SK-N-SH (cell line): ENCODE results near the gene PFKL. TPM values are rescaled to one million over a fixed set of nuclear protein-coding genes. Genes with fewer than 3 reads are reported as not detected.

Experiments used
- CTCF ChIA-PET: fragments of 300-600, 350-600 bp; formaldehyde crosslinking; extraction: SDS; loops from one replicate; lab custom pipeline; 2021; lab: Yijun Ruan, JAX
- POLR2A ChIA-PET: fragments of 350-600 bp; sonication (Branson Sonifier 250); formaldehyde crosslinking; extraction: SDS; loops from one replicate; lab custom pipeline; 2020; ENCODE audit warnings: antibody characterized with exemption, inconsistent platforms; lab: Yijun Ruan, JAX
- DNase-seq: peaks from one replicate; pipeline ENCODE4 v3.0.0; 2012
- H2AFZ ChIP-seq: fragments of 200-600 bp; sonication (generic); 2 replicates; pipeline ENCODE4 v1.8.1; 2016; ENCODE audit warnings: antibody characterized with exemption, mild to moderate bottlenecking, low read depth
- H3F3A ChIP-seq: fragments of 200-600 bp; sonication (generic); replicated peaks from 2 replicates; pipeline ENCODE3; 2016; ENCODE audit warnings: antibody characterized with exemption, mild to moderate bottlenecking; ENCODE audit not compliant: insufficient read depth
- H3K27ac ChIP-seq, 2 experiments: fragments of 200-500 bp in 1 of 2; fragments of 200-600 bp in 1 of 2; sonication (Bioruptor generic) in 1 of 2; sonication (generic), shearing (Covaris generic) in 1 of 2; 2 replicates each; pipeline versions ENCODE4 v1.5.1 to v1.6.1; 2014 to 2016; ENCODE audit warnings: low read depth in 2 of 2, inconsistent platforms in 1 of 2, low read length in 1 of 2, mild to moderate bottlenecking in 1 of 2, mixed read lengths in 1 of 2
- H3K27me3 ChIP-seq: fragments of 200-600 bp; sonication (generic), shearing (Covaris generic); 2 replicates; pipeline ENCODE4 v1.6.1; 2016; ENCODE audit warnings: mixed run types; ENCODE audit not compliant: insufficient read depth
- H3K36me3 ChIP-seq, 2 experiments: fragments of 200-500 bp in 1 of 2; fragments of 200-600 bp in 1 of 2; sonication (Bioruptor generic) in 1 of 2; sonication (generic) in 1 of 2; replicated peaks in 1 of 2; 2 replicates each; pipeline versions ENCODE3 to v1.5.1; 2014 to 2016; ENCODE audit warnings: low read length in 1 of 2, mild to moderate bottlenecking in 1 of 2; ENCODE audit not compliant: insufficient read depth in 2 of 2, control insufficient read depth in 1 of 2
- H3K4me1 ChIP-seq, 2 experiments: fragments of 200-500 bp in 1 of 2; fragments of 200-600 bp in 1 of 2; sonication (Bioruptor generic) in 1 of 2; sonication (generic), shearing (Covaris generic) in 1 of 2; 2 replicates each; pipeline versions ENCODE4 v1.5.1 to v1.6.1; 2014 to 2016; ENCODE audit warnings: low read depth in 1 of 2, low read length in 1 of 2, mixed run types in 1 of 2; ENCODE audit not compliant: insufficient read depth in 2 of 2, control insufficient read depth in 1 of 2
- H3K4me2 ChIP-seq: fragments of 200-600 bp; sonication (generic), shearing (Covaris generic); 2 replicates; pipeline ENCODE4 v1.6.1; 2017; ENCODE audit warnings: mixed run types
- H3K4me3 ChIP-seq, 2 experiments: fragments of 200-500 bp in 1 of 2; fragments of 200-600 bp in 1 of 2; sonication (Bioruptor generic) in 1 of 2; sonication (generic), shearing (Covaris generic) in 1 of 2; 2 replicates each; pipeline versions ENCODE4 v1.5.1 to v1.8.1; 2014 to 2016; ENCODE audit warnings: low read depth in 2 of 2, inconsistent platforms in 1 of 2, low read length in 1 of 2, mild to moderate bottlenecking in 1 of 2, mixed read lengths in 1 of 2, moderate library complexity in 1 of 2
- H3K79me2 ChIP-seq: fragments of 200-600 bp; sonication (generic); 2 replicates; pipeline ENCODE4 v1.8.1; 2017; ENCODE audit warnings: mild to moderate bottlenecking; ENCODE audit not compliant: insufficient read depth
- H3K9ac ChIP-seq: fragments of 200-600 bp; sonication (generic); 2 replicates; pipeline ENCODE4 v1.6.1; 2017; ENCODE audit warnings: mixed run types
- H3K9me2 ChIP-seq: fragments of 200-600 bp; sonication (generic); 2 replicates; pipeline ENCODE4 v1.6.1; 2017; ENCODE audit warnings: mixed run types
- H3K9me3 ChIP-seq: fragments of 200-600 bp; sonication (generic); 2 replicates; pipeline ENCODE4 v1.6.1; 2017; ENCODE audit warnings: mixed run types, mild to moderate bottlenecking, moderate library complexity
- H4K20me1 ChIP-seq: fragments of 200-600 bp; sonication (generic); 2 replicates; pipeline ENCODE4 v1.6.1; 2017; ENCODE audit warnings: mild to moderate bottlenecking, mixed run types; ENCODE audit not compliant: insufficient read depth
- EP300 ChIP-seq, 2 experiments: IDR thresholded peaks; 2 replicates each; pipeline versions ENCODE4 v1.4.0 to v1.6.1; 2012; ENCODE audit warnings: borderline replicate concordance in 1 of 2, low read depth in 1 of 2, low read length in 1 of 2
- FOSL2 ChIP-seq: IDR thresholded peaks from 2 replicates; pipeline ENCODE4 v1.4.0; 2012; ENCODE audit warnings: low read depth, mild to moderate bottlenecking, moderate library complexity, borderline replicate concordance
- FOXJ3 ChIP-seq: sonication (generic); formaldehyde crosslinking; IDR thresholded peaks from 2 replicates; pipeline ENCODE4 v1.5.1; 2020; ENCODE audit warnings: mild to moderate bottlenecking, missing genetic modification reagents
- GABPA ChIP-seq: IDR thresholded peaks from 2 replicates; pipeline ENCODE4 v1.4.0; 2012; ENCODE audit warnings: low read depth, mild to moderate bottlenecking
- GATA2 ChIP-seq: sonication (generic); formaldehyde crosslinking; IDR thresholded peaks from 2 replicates; pipeline ENCODE4 v1.5.0; 2020; ENCODE audit warnings: mild to moderate bottlenecking, missing genetic modification reagents
- MXI1 ChIP-seq: IDR thresholded peaks from 2 replicates; pipeline ENCODE4 v1.6.1; 2012; ENCODE audit warnings: mild to moderate bottlenecking, low read depth, low read length, improper control_type of control experiment
- RCOR1 ChIP-seq: fragments of 150-350 bp; IDR thresholded peaks from 2 replicates; pipeline ENCODE4 v1.6.1; 2017; ENCODE audit warnings: antibody characterized with exemption, low read length
- RXRA ChIP-seq: IDR thresholded peaks from 2 replicates; pipeline ENCODE4 v1.4.0; 2012; ENCODE audit warnings: low read depth, mild to moderate bottlenecking, borderline replicate concordance
- YY1 ChIP-seq: IDR thresholded peaks from 2 replicates; pipeline ENCODE4 v1.4.0; 2012; ENCODE audit warnings: low read depth, mild to moderate bottlenecking
- WGBS: methylation state at CpG from one replicate; pipeline ENCODE4 v1.1.6; 2017; ENCODE audit warnings: low lambda C conversion rate; 5-methylcytosine and 5-hydroxymethylcytosine counted together
- polyA plus RNA-seq, 3 experiments: library from polyadenylated mRNA; depleted of rRNA; stranded (reverse); fragments of >200 nt; gene quantifications; 2 replicates each; pipeline ENCODE4 v1.2.3, GENCODE V29; 2012
- TF ChIP-seq, protein P1 (sequence below): IDR thresholded peaks from 2 replicates; pipeline ENCODE4 v1.4.0; 2012; ENCODE audit warnings: low read depth
- TF ChIP-seq, protein P2 (sequence below): IDR thresholded peaks from 2 replicates; pipeline ENCODE4 v1.6.1; 2012; ENCODE audit warnings: mild to moderate bottlenecking, low read depth, low read length, moderate library complexity
- TF ChIP-seq, protein P3 (sequence below): fragments of 150-350 bp; IDR thresholded peaks from 2 replicates; pipeline ENCODE4 v1.6.1; 2016; ENCODE audit warnings: mild to moderate bottlenecking, low read depth, low read length
- TF ChIP-seq, protein P4 (sequence below): IDR thresholded peaks from 2 replicates; pipeline ENCODE4 v1.4.0; 2012; ENCODE audit warnings: low read depth, borderline replicate concordance
- TF ChIP-seq, protein P5 (sequence below): IDR thresholded peaks from 2 replicates; pipeline ENCODE4 v1.4.0; 2012; ENCODE audit warnings: low read depth, borderline replicate concordance
- TF ChIP-seq, protein P6 (sequence below): fragments of 200-600 bp; sonication (generic); IDR thresholded peaks from 2 replicates; pipeline ENCODE4 v1.6.1; 2017; ENCODE audit warnings: antibody characterized with exemption, mild to moderate bottlenecking, moderate library complexity

PFKL gene
- polyA plus RNA-seq, 1 of the 3 experiments (the other 2 are of a cell fraction) = 118 TPM

DNA sequence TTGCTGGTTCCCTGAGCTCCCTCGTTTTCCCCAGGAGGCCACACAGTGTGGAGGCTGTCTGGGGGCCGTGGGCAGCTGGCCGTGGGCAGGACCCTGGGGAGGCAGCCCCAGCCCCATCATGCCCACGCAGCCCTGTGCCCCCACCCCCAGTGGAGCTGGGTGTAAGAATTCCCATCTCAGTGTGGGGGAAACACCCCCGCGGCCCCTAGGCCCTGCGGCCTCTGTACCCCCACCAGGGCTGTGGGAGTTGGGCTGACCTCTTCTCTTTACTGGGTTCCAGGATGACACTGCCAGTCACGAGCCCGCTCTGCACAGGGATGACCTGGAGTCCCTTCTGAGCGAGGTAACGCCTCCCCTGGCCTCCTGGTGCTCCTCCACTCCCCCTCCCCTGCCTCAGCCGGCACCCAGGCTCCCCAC is 3.7 kb upstream of the PFKL start:
- Histone ChIP-seq H3F3A (no peaks in the 10 kb centered on the region), H3K36me3 (no peaks in the 10 kb centered on the region), H3K4me3 (no peak overlapping the region), H3K79me2 (peaks cover 10% of the 10 kb centered on the region), H2AFZ (no peak overlapping the region), H3K9me2 (no peaks in the 10 kb centered on the region), H4K20me1 (peaks cover 6% of the 10 kb centered on the region), H3K27me3 (no peaks in the 10 kb centered on the region), H3K9ac (no peak overlapping the region), H3K27ac (no peak overlapping the region), H3K4me1 (peaks cover 3 to 13% of the 10 kb centered on the region in 2 experiments; a peak in 1 of 4 replicates), H3K4me2 (no peak overlapping the region), H3K9me3 (no peaks in the 10 kb centered on the region)
- CTCF ChIA-PET = interaction anchor here (1.0 to 2.0 kb wide), 5 partner anchors 8 to 497 kb away, joined by 3 to 11 read pairs (median 3); partner anchors contain the start of gene LRRC3
- TF ChIP-seq MXI1 = no peak
- TF ChIP-seq RXRA = no peak
- TF ChIP-seq RCOR1 = no peak
- TF ChIP-seq, protein P1, sequence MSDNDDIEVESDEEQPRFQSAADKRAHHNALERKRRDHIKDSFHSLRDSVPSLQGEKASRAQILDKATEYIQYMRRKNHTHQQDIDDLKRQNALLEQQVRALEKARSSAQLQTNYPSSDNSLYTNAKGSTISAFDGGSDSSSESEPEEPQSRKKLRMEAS = no peak
- TF ChIP-seq GABPA = no peak
- no peak for TF ChIP-seq EP300 (IDR thresholded peaks at IDR 0.05; ENCODE audit: borderline replicate concordance in 1 of 2, low read depth in 1 of 2, low read length in 1 of 2)
- TF ChIP-seq, protein P2, sequence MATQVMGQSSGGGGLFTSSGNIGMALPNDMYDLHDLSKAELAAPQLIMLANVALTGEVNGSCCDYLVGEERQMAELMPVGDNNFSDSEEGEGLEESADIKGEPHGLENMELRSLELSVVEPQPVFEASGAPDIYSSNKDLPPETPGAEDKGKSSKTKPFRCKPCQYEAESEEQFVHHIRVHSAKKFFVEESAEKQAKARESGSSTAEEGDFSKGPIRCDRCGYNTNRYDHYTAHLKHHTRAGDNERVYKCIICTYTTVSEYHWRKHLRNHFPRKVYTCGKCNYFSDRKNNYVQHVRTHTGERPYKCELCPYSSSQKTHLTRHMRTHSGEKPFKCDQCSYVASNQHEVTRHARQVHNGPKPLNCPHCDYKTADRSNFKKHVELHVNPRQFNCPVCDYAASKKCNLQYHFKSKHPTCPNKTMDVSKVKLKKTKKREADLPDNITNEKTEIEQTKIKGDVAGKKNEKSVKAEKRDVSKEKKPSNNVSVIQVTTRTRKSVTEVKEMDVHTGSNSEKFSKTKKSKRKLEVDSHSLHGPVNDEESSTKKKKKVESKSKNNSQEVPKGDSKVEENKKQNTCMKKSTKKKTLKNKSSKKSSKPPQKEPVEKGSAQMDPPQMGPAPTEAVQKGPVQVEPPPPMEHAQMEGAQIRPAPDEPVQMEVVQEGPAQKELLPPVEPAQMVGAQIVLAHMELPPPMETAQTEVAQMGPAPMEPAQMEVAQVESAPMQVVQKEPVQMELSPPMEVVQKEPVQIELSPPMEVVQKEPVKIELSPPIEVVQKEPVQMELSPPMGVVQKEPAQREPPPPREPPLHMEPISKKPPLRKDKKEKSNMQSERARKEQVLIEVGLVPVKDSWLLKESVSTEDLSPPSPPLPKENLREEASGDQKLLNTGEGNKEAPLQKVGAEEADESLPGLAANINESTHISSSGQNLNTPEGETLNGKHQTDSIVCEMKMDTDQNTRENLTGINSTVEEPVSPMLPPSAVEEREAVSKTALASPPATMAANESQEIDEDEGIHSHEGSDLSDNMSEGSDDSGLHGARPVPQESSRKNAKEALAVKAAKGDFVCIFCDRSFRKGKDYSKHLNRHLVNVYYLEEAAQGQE = no peak
- TF ChIP-seq, protein P3, sequence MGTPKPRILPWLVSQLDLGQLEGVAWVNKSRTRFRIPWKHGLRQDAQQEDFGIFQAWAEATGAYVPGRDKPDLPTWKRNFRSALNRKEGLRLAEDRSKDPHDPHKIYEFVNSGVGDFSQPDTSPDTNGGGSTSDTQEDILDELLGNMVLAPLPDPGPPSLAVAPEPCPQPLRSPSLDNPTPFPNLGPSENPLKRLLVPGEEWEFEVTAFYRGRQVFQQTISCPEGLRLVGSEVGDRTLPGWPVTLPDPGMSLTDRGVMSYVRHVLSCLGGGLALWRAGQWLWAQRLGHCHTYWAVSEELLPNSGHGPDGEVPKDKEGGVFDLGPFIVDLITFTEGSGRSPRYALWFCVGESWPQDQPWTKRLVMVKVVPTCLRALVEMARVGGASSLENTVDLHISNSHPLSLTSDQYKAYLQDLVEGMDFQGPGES = no peak
- TF ChIP-seq FOXJ3 (CRISPR knock-in tag) = no peak
- TF ChIP-seq, protein P4, sequence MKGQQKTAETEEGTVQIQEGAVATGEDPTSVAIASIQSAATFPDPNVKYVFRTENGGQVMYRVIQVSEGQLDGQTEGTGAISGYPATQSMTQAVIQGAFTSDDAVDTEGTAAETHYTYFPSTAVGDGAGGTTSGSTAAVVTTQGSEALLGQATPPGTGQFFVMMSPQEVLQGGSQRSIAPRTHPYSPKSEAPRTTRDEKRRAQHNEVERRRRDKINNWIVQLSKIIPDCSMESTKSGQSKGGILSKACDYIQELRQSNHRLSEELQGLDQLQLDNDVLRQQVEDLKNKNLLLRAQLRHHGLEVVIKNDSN = no peak
- TF ChIP-seq, protein P5, sequence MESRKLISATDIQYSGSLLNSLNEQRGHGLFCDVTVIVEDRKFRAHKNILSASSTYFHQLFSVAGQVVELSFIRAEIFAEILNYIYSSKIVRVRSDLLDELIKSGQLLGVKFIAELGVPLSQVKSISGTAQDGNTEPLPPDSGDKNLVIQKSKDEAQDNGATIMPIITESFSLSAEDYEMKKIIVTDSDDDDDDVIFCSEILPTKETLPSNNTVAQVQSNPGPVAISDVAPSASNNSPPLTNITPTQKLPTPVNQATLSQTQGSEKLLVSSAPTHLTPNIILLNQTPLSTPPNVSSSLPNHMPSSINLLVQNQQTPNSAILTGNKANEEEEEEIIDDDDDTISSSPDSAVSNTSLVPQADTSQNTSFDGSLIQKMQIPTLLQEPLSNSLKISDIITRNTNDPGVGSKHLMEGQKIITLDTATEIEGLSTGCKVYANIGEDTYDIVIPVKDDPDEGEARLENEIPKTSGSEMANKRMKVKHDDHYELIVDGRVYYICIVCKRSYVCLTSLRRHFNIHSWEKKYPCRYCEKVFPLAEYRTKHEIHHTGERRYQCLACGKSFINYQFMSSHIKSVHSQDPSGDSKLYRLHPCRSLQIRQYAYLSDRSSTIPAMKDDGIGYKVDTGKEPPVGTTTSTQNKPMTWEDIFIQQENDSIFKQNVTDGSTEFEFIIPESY = no peak
- TF ChIP-seq, protein P6, sequence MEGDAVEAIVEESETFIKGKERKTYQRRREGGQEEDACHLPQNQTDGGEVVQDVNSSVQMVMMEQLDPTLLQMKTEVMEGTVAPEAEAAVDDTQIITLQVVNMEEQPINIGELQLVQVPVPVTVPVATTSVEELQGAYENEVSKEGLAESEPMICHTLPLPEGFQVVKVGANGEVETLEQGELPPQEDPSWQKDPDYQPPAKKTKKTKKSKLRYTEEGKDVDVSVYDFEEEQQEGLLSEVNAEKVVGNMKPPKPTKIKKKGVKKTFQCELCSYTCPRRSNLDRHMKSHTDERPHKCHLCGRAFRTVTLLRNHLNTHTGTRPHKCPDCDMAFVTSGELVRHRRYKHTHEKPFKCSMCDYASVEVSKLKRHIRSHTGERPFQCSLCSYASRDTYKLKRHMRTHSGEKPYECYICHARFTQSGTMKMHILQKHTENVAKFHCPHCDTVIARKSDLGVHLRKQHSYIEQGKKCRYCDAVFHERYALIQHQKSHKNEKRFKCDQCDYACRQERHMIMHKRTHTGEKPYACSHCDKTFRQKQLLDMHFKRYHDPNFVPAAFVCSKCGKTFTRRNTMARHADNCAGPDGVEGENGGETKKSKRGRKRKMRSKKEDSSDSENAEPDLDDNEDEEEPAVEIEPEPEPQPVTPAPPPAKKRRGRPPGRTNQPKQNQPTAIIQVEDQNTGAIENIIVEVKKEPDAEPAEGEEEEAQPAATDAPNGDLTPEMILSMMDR = no peak
- no peak for TF ChIP-seq YY1
- no peak for TF ChIP-seq FOSL2
- no peak for TF ChIP-seq GATA2
- no peak for DNase-seq
- POLR2A ChIA-PET = no interaction called here
- 71% methylated on average over 3 of the region's 12 CpGs for WGBS
